Heart left ventricle (tissue), 16 donors: ENCODE results near the gene SCG3. TPM values are rescaled to one million over a fixed set of nuclear protein-coding genes. Genes with fewer than 3 reads are reported as not detected.

Experiments used
- ATAC-seq, 4 donors: fragments of 200-7000 bp; cut with Tn5 transposase; one replicate each; pipeline ENCODE4 v1.9.1; 2020 to 2022; ENCODE audit warnings: moderate library complexity in 4 of 4, mild to moderate bottlenecking in 3 of 4, moderate number of reproducible peaks in 1 of 4
- DNase-seq, 5 donors: peaks; one replicate each; pipeline ENCODE4 v3.0.0-alpha.2; 2020
- H3K27ac ChIP-seq, 12 donors: fragments of 200-600 bp; sonication (generic) in 4 of 12; one replicate each; pipeline versions ENCODE4 v1.5.0 to v1.8.0; 2016 to 2022; ENCODE audit warnings: mild to moderate bottlenecking in 2 of 12
- H3K27me3 ChIP-seq, 9 donors: fragments of 200-600 bp; sonication (generic) in 2 of 9; one replicate each; pipeline versions ENCODE4 v1.5.1 to v1.8.0; 2016 to 2022; ENCODE audit warnings: mild to moderate bottlenecking in 3 of 9
- H3K36me3 ChIP-seq, 9 donors: fragments of 200-600 bp; sonication (generic) in 2 of 9; one replicate each; pipeline versions ENCODE4 v1.5.0 to v1.8.0; 2018 to 2022; ENCODE audit warnings: mild to moderate bottlenecking in 2 of 9
- H3K4me1 ChIP-seq, 12 donors: fragments of 200-600 bp; sonication (generic) in 4 of 12; one replicate each; pipeline versions ENCODE4 v1.5.0 to v1.8.0; 2016 to 2022; ENCODE audit warnings: mild to moderate bottlenecking in 3 of 12
- H3K4me3 ChIP-seq, 12 donors: fragments of 200-600 bp; sonication (generic) in 4 of 12; one replicate each; pipeline versions ENCODE4 v1.5.0 to v1.8.0; 2017 to 2022; ENCODE audit warnings: mild to moderate bottlenecking in 9 of 12, moderate library complexity in 4 of 12
- H3K9me3 ChIP-seq, 12 donors: fragments of 200-600 bp; sonication (generic) in 4 of 12; one replicate each; pipeline versions ENCODE4 v1.5.0 to v1.8.0; 2016 to 2022; ENCODE audit warnings: mild to moderate bottlenecking in 1 of 12
- POLR2A ChIP-seq, 2 donors: fragments of 450-650 bp; IDR thresholded peaks; one replicate each; pipeline ENCODE4 v1.6.1; 2017; ENCODE audit warnings: antibody characterized with exemption in 2 of 2, mild to moderate bottlenecking in 2 of 2, moderate library complexity in 2 of 2
- WGBS, 4 donors: extraction: QIAGEN DNeasy Blood & Tissue Kit in 2 of 4; methylation state at CpG; one replicate each; pipeline versions ENCODE4 v1.1.5 to v1.1.7; 2013 to 2018; 5-methylcytosine and 5-hydroxymethylcytosine counted together
- intact Hi-C, 10 donors: fragments of 100-400 bp; cut with DNase I; formaldehyde crosslinking; loops; one replicate each; pipeline versions ENCODE4 v1.11.1 to v1.14.2; 2022
- polyA plus RNA-seq, 2 donors: library from polyadenylated mRNA; stranded (reverse); fragments of 200-250 nt; gene quantifications; one replicate each; pipeline ENCODE4 v1.2.3, GENCODE V29; 2013
- total RNA-seq, 9 donors: library from RNA; depleted of rRNA in 2 of 9; stranded (reverse); fragments of >200 nt in 2 of 9; fragmentation: NEBNext Ultra II Directional in 3 of 9; extraction: Animal tissue kit (Norgen Biotek cat#: 25700) in 3 of 9; gene quantifications; one replicate each; pipeline versions ENCODE4 v1.1.0 to v1.2.4, GENCODE V29; 2016 to 2023
- TF ChIP-seq, protein P1 (sequence below), 12 donors: fragments of 200-600 bp; sonication (generic) in 4 of 12; IDR thresholded peaks; one replicate each; pipeline versions ENCODE4 v1.5.0 to v1.8.0; 2018 to 2022; ENCODE audit warnings: antibody characterized with exemption in 12 of 12, mild to moderate bottlenecking in 5 of 12
- donor health status: ischemic (EF 13 %, LVEDD 7.1; RV severe dilation, severe dysfunction).
- donor health status: healthy with polysubstance abuse.
- donor health status: DM: no; HTN: yes; CAD: no.
- donor health status: DM: no; HTN: no; CAD: no.
- donor health status: ischemic (EF 25% LVEDD 6.9; RV normal size, moderate dysfunction).
- donor health status: ischemic (EF 25% LVEDD 5.7; RV mildly dilated, moderate dysfunction).
- donor health status: healthy.
- donor health status: DM: yes; HTN: yes; CAD: no.
- donor health status: ischemic (EF 35%, LVEDD 5.7; RV mildly dilated, moderate dysfunction).
- donor health status: nonischemic (EF 11% LVEDD 7.7; RV severe dilation, severe dysfunction).
- donor health status: DM: yes; HTN: yes; CAD: no.
- donor health status: PGD.
- donor health status: ischemic (EF 29% LVEDD 5.4; RV normal size, mild dysfunction).
- donor health status: nonischemic (EF 23%, LVEDD 6.1; RV moderate dilation, normal function).

The SCG3 gene
- total and polyA plus RNA-seq, 11 donors: 0.04 to 0.11 (median 0.10) TPM; not detected in 8

DNA sequence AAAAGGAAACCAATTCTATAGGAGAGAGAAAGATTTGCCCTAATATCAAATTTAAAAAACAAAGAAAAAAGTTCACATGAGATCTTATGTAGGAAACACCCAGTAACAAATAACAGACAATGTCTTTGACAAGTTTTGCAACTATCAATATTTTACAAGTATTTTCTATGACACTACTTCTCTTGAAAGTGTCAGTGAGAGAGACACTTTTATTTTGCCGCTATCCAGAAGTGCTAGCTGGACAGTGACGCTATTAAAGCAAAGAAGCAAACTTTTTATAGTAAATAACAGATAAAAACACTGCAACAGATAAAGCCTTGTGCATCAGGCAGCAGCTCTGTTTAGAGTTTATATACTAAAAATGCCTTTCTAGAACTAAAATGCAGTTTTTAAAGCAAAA is 42.9 kb downstream of the SCG3 start:
- intact Hi-C loops: no loop called here
- no peak for ATAC-seq
- WGBS, 4 donors: 38 to 65% (median 51%) methylated on average over 2 of the region's 2 CpGs

DNA sequence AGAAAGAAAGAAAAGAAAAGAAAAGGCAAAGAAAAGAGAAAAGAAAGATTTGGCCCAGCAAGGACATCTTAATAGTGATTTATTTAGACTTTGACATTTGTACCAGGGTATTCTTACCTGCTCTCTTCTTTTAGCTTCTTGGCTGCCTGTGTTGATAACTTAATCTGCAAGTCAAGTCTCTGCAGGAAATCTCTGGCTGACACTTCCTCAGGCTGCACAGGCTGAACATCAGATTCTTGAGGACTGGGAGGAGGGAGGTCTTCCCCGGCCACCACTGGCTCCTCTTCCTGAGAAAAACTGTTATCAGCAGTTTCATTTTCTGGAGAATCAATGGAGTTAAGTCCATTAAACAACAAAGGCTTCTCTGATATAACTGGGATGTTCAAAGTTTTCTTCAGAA is 43.4 kb downstream of the SCG3 start:
- peaks cover 2 to 52% (median 35%) of the 10 kb centered on the region in 12 donors for H3K4me1 ChIP-seq
- TF ChIP-seq POLR2A (IDR thresholded peaks at IDR 0.05): no peak
- TF ChIP-seq, protein P1, sequence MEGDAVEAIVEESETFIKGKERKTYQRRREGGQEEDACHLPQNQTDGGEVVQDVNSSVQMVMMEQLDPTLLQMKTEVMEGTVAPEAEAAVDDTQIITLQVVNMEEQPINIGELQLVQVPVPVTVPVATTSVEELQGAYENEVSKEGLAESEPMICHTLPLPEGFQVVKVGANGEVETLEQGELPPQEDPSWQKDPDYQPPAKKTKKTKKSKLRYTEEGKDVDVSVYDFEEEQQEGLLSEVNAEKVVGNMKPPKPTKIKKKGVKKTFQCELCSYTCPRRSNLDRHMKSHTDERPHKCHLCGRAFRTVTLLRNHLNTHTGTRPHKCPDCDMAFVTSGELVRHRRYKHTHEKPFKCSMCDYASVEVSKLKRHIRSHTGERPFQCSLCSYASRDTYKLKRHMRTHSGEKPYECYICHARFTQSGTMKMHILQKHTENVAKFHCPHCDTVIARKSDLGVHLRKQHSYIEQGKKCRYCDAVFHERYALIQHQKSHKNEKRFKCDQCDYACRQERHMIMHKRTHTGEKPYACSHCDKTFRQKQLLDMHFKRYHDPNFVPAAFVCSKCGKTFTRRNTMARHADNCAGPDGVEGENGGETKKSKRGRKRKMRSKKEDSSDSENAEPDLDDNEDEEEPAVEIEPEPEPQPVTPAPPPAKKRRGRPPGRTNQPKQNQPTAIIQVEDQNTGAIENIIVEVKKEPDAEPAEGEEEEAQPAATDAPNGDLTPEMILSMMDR (IDR thresholded peaks at IDR 0.05): no peak
- peak overlapping the region in 1 of 12 donors; percentile 12 for H3K27ac ChIP-seq
- H3K27me3 ChIP-seq: no peaks in the 10 kb centered on the region
- H3K4me3 ChIP-seq: no peak overlapping the region
- DNase-seq (no peak), ATAC-seq (peak in 1 of 4 donors; percentile 45)
- H3K36me3 ChIP-seq: peaks cover 0 to 19% (median 5%) of the 10 kb centered on the region in 9 donors
- no peaks in the 10 kb centered on the region for H3K9me3 ChIP-seq
- 23 to 45% (median 39%) methylated on average over 1 of the region's 1 CpG for WGBS, 4 donors
- intact Hi-C loops: no loop called here

More for the DNA sequence above, 42.9 kb downstream of the SCG3 start:
- Histone ChIP-seq H3K4me1 (peaks cover 2 to 52% (median 35%) of the 10 kb centered on the region in 12 donors), H3K27ac (peak overlapping the region in 1 of 12 donors; percentile 12), H3K9me3 (no peaks in the 10 kb centered on the region), H3K36me3 (peaks cover 0 to 19% (median 5%) of the 10 kb centered on the region in 9 donors), H3K4me3 (no peak overlapping the region), H3K27me3 (no peaks in the 10 kb centered on the region)
- no peak for TF ChIP-seq POLR2A (IDR thresholded peaks at IDR 0.05)
- TF ChIP-seq, protein P1 (IDR thresholded peaks at IDR 0.05): no peak
- DNase-seq: no peak

DNA sequence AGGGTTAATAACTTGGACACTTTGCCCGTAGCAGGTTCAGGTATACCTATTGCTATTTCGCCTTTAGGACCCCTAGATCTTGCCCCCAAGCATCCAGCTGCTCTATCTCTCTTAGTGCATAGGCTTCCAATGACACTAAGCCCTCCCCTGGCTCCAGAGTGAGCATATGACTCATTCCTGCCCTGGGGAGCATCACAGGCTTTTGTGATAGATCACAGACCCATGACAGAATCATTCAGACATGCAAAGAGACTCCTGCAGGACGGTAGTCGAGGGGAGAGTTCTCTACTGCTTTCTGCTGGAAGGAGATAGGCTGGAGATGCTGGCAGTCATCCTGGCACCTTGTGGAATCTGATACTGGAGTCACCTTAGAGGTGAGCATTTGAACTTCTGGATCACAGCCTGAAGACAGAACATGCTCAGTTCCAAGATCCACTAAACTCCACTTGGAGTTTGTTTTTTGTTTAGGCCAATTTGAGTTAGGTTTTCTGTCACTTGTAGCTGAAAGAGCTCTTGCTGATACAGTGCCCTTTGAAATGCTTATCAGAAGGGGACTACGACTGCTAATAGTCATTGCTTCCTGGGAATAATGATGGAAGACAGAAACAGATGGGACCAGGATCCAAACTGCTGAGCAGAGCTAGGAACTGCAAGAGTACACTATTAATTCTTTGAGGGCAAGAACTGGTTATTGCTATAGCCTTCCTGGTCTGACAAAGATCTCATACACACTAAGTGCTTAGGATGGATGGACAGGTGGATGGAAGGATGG is 45.2 kb downstream of the SCG3 start:
- H3K4me1 ChIP-seq: peaks cover 2 to 68% (median 40%) of the 10 kb centered on the region in 12 donors
- H3K9me3 ChIP-seq: no peaks in the 10 kb centered on the region
- peak; percentile 90 to 99 (median 98) for ATAC-seq
- TF ChIP-seq POLR2A (IDR thresholded peaks at IDR 0.05): peak in 1 of 2 donors; percentile 39
- TF ChIP-seq, protein P1 (IDR thresholded peaks at IDR 0.05): no peak
- H3K27me3 ChIP-seq: no peaks in the 10 kb centered on the region
- intact Hi-C loops: no loop called here
- peaks cover 0 to 19% (median 5%) of the 10 kb centered on the region in 9 donors for H3K36me3 ChIP-seq
- DNase-seq: peak in 4 of 5 donors; percentile 54 to 76 (median 70)
- peak overlapping the region in 8 of 12 donors; percentile 14 to 68 (median 29) for H3K27ac ChIP-seq
- 12 to 25% (median 19%) methylated on average over 5 of the region's 5 CpGs for WGBS, 4 donors
- H3K4me3 ChIP-seq: no peak overlapping the region

DNA sequence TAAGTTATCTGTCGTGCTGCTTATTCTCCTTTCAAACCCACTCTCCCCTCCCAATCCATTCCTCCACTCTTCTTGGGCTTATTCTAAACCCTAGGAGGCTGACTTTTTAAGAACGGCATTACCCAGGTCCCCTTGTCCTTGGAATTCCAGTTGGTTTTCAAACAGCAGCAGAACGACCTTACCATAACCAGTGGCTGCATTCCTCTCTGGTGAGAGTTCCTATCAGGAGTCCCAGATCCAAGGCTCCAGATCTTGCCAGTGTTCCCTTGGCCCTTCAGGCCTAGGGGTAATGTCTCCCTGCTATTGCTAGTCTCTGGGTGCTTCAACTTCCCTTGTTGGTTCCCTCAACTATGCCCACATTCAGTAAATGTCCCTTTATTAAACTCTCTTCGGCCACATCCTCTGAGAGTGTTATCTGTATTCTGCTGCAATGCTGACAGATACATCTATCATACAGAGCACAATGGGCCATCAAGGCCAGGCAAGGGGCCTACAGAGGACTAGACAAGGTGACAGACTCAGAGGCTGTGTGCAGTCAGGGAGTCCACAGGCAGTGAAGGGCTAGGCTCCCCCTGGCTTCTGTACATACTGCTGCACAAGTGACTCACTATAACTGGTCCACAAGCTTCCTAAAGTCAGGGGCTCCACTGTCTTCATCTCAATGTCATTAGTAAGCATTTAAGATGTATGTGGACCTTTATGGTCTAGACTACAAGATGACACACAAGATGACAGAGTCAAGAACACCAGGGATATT is 46.0 kb downstream of the SCG3 start:
- ATAC-seq (peak in 1 of 4 donors; percentile 35), DNase-seq (no peak)
- Histone ChIP-seq H3K27me3 (no peaks in the 10 kb centered on the region), H3K36me3 (peaks cover 0 to 14% (median 0%) of the 10 kb centered on the region in 9 donors), H3K4me1 (peaks cover 2 to 69% (median 44%) of the 10 kb centered on the region in 12 donors), H3K4me3 (no peak overlapping the region), H3K9me3 (no peaks in the 10 kb centered on the region), H3K27ac (peak overlapping the region in 5 of 12 donors; percentile 13 to 52 (median 21))
- TF ChIP-seq, protein P1 (IDR thresholded peaks at IDR 0.05): peak in 2 of 12 donors; percentile 28 to 29
- TF ChIP-seq POLR2A (IDR thresholded peaks at IDR 0.05): no peak
- 76 to 79% (median 77%) methylated on average over 4 of the region's 4 CpGs for WGBS, 4 donors
- intact Hi-C loops: no loop called here
